ENCODE data around the gene KREMEN1.

GRCh38 chr22:29069463-29069862, 3.4 kb upstream of the KREMEN1 start:
- TF ChIP-seq CREB1 (CRISPR knock-in tag; IDR thresholded peaks at IDR 0.05; ENCODE audit: low read depth), result no peak
- TF ChIP-seq EZH2 (IDR thresholded peaks at IDR 0.05; ENCODE audit: low read depth, unreplicated experiment), result no peak
- TF ChIP-seq CTCF (conservative IDR thresholded peaks at IDR 0.05; ENCODE audit: low read depth in 2 of 2), result no peak
